ENCODE data around the gene SLX4IP.
"Not testable (repeated sequence)": the region's sequence is repeated elsewhere in the genome, so short reads cannot be mapped to it uniquely, and the experiment has no call there.

The SLX4IP gene

GRCh38 chr20:10611357-10611756 lies 176.3 kb downstream of the SLX4IP start:
- no peak for DNase-seq

- DNase-seq, result not testable (repeated sequence)
These were observed 178.3 kb downstream of the SLX4IP start for GRCh38 chr20:10613426-10613825.

- DNase-seq, result no peak
These were observed 178.8 kb downstream of the SLX4IP start for GRCh38 chr20:10613911-10614310.

- DNase-seq, result no peak
These were observed 181.1 kb downstream of the SLX4IP start for GRCh38 chr20:10616212-10616611.

GRCh38 chr20:10617549-10618133 lies 182.5 kb downstream of the SLX4IP start:
- not testable (repeated sequence) for DNase-seq

GRCh38 chr20:10618611-10619245 lies 183.6 kb downstream of the SLX4IP start:
- DNase-seq, result no peak

- no peak for DNase-seq
These were observed 184.3 kb downstream of the SLX4IP start for GRCh38 chr20:10619427-10619826.

- DNase-seq, result no peak
These were observed 186.0 kb downstream of the SLX4IP start for GRCh38 chr20:10621149-10621548.

- DNase-seq, result no peak
These were observed 187.7 kb downstream of the SLX4IP start for GRCh38 chr20:10622657-10623418.

- no peak for DNase-seq
These were observed 190.5 kb downstream of the SLX4IP start for GRCh38 chr20:10625641-10626040.

- DNase-seq, result no peak
These were observed 191.8 kb downstream of the SLX4IP start for GRCh38 chr20:10626896-10627295.

- no peak for DNase-seq
These were observed 195.0 kb downstream of the SLX4IP start for GRCh38 chr20:10629946-10630650.

- no peak for DNase-seq
These were observed 196.0 kb downstream of the SLX4IP start for GRCh38 chr20:10631126-10631525.

- no peak for DNase-seq
These were observed 197.8 kb downstream of the SLX4IP start for GRCh38 chr20:10632721-10633509.

GRCh38 chr20:10633718-10634117 lies 198.6 kb downstream of the SLX4IP start:
- DNase-seq, result no peak

GRCh38 chr20:10634211-10634610 lies 199.1 kb downstream of the SLX4IP start:
- no peak for DNase-seq

GRCh38 chr20:10634683-10635411 lies 199.7 kb downstream of the SLX4IP start:
- DNase-seq, result no peak

- no peak for DNase-seq
These were observed 200.5 kb downstream of the SLX4IP start for GRCh38 chr20:10635476-10636208.

GRCh38 chr20:10636326-10636818 lies 201.3 kb downstream of the SLX4IP start:
- no peak for DNase-seq

- no peak for DNase-seq
These were observed 202.0 kb downstream of the SLX4IP start for GRCh38 chr20:10637031-10637559.

- DNase-seq, result no peak
These were observed 202.5 kb downstream of the SLX4IP start for GRCh38 chr20:10637563-10637962.

Measured in activated CD4-positive, CD25-positive, alpha-beta regulatory T cell (primary cell).